ENCODE results near the gene BICDL1. TPM values are rescaled to one million over a fixed set of nuclear protein-coding genes. Genes with fewer than 3 reads are reported as not detected.

The BICDL1 gene
- total and polyA plus RNA-seq, 10 of the 15 experiments (the other 5 are each of a cell fraction or from before 2014, with no cell fraction given) = 0.72 to 12.3 (median 4.2) TPM

DNA sequence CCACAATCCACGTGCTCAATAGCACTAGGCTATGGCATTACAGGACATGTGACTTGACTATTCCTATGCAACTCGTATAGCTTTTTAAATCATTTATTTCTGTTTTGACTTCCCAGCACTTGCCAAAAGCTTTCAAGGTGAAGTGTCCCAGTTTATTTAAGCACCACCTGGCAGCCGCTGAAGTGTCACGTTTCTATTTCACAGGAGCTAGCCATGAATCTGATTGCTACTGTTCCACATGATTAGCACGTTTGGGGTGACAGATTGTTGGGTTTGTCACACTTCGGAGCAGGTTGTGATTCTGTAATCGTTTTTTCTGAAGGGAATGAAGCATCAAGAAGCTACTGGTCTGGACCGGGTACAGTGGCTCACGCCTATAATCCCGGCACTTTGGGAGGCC lies 39.9 kb upstream of the BICDL1 start:
- H3K9me3 ChIP-seq (replicated peaks; ENCODE audit: control insufficient read depth, insufficient read depth, low read length) = no peaks in the 10 kb centered on the region
- no peak for DNase-seq (ENCODE audit: low read depth, low spot score)
- WGBS (ENCODE audit: insufficient coverage, insufficient replicate concordance, low lambda C conversion rate, missing lambda C conversion rate) = 45% methylated on average over 10 of the region's 10 CpGs
- ChIA-PET POLR2A (no interaction called here), CTCF (interaction anchor here (0.7 to 0.9 kb wide), 2 partner anchors 14 to 20 kb away, joined by 3 read pairs; no protein-coding TSS in a partner anchor), SMC1A (ENCODE audit: uncharacterized antibody, unreplicated experiment) (no interaction called here), RAD21 (ENCODE audit: unreplicated experiment) (no interaction called here)
- FAIRE-seq = no peak
- no peak for TF ChIP-seq ZNF207 (IDR thresholded peaks at IDR 0.05; ENCODE audit: borderline replicate concordance)
- no peaks in the 10 kb centered on the region for H3K79me2 ChIP-seq (ENCODE audit: control insufficient read depth, insufficient read depth, low read length)
- no peak overlapping the region for H2AFZ ChIP-seq (ENCODE audit: control insufficient read depth, low read depth, low read length)
- H3K9ac ChIP-seq (ENCODE audit: control insufficient read depth, insufficient read depth, low read length) = no peak overlapping the region
- H3K27ac ChIP-seq (ENCODE audit: control insufficient read depth, insufficient read depth) = no peak overlapping the region
- H4K20me1 ChIP-seq (ENCODE audit: control insufficient read depth, insufficient read depth) = no peaks in the 10 kb centered on the region
- no peaks in the 10 kb centered on the region for H3K4me1 ChIP-seq (ENCODE audit: control insufficient read depth, insufficient read depth, low read length)
- in situ Hi-C loops (cut with MboI) (no loop called here), intact Hi-C loops (cut with micrococcal nuclease; ENCODE audit: unreplicated experiment) (no loop called here)
- ATAC-seq = no peak
- H3K4me3 ChIP-seq = no peak overlapping the region
- BruUV-seq (replicated peaks) = no TSS peak
- no peaks in the 10 kb centered on the region for H3K36me3 ChIP-seq (ENCODE audit: control insufficient read depth in 2 of 2, insufficient read depth in 2 of 2, low read length in 1 of 2)
- H3K27me3 ChIP-seq (replicated peaks in 1 of 2; ENCODE audit: control insufficient read depth in 2 of 2, insufficient read depth in 2 of 2, low read length in 1 of 2) = no peaks in the 10 kb centered on the region; a peak in 1 of 4 replicates
- H3K4me2 ChIP-seq (ENCODE audit: control insufficient read depth, insufficient read depth) = no peak overlapping the region

DNA sequence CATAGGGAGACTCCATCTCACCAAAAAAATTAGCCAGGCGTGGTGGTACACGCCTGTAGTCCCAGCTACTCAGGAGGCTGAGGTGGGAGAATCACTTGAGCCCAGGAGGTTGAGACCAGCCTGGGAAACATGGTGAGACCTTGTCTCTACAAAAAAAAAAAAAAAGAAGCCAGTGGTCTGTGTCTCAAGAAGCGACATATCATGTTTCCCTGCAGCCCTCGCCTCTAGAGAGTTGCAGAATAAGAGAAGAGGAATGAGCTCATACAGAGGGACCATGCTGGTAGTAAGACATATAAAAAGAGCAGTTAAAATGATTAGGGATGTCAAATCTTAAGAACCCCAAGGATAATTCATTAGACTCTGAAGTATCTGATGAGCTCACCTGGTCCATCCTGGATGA lies 39.4 kb upstream of the BICDL1 start:
- CTCF ChIA-PET = interaction anchor here (0.7 to 0.9 kb wide), 2 partner anchors 14 to 21 kb away, joined by 3 read pairs; no protein-coding TSS in a partner anchor
- ATAC-seq (no peak), FAIRE-seq (no peak), DNase-seq (ENCODE audit: low read depth, low spot score) (no peak)
- RAD21 ChIA-PET (ENCODE audit: unreplicated experiment) = no interaction called here
- POLR2A ChIA-PET = no interaction called here
- Histone ChIP-seq H3K27ac (ENCODE audit: control insufficient read depth, insufficient read depth) (no peak overlapping the region), H3K36me3 (ENCODE audit: control insufficient read depth in 2 of 2, insufficient read depth in 2 of 2, low read length in 1 of 2) (no peaks in the 10 kb centered on the region), H3K9ac (ENCODE audit: control insufficient read depth, insufficient read depth, low read length) (no peak overlapping the region), H2AFZ (ENCODE audit: control insufficient read depth, low read depth, low read length) (no peak overlapping the region), H3K9me3 (replicated peaks; ENCODE audit: control insufficient read depth, insufficient read depth, low read length) (no peaks in the 10 kb centered on the region), H3K4me3 (no peak overlapping the region), H3K4me1 (ENCODE audit: control insufficient read depth, insufficient read depth, low read length) (no peaks in the 10 kb centered on the region), H3K4me2 (ENCODE audit: control insufficient read depth, insufficient read depth) (no peak overlapping the region), H3K79me2 (ENCODE audit: control insufficient read depth, insufficient read depth, low read length) (no peaks in the 10 kb centered on the region), H3K27me3 (replicated peaks in 1 of 2; ENCODE audit: control insufficient read depth in 2 of 2, insufficient read depth in 2 of 2, low read length in 1 of 2) (no peaks in the 10 kb centered on the region), H4K20me1 (ENCODE audit: control insufficient read depth, insufficient read depth) (no peaks in the 10 kb centered on the region)
- in situ Hi-C loops (cut with MboI) (no loop called here), intact Hi-C loops (cut with micrococcal nuclease; ENCODE audit: unreplicated experiment) (no loop called here)
- no TSS peak for BruUV-seq (replicated peaks)
- WGBS (ENCODE audit: insufficient coverage, insufficient replicate concordance, low lambda C conversion rate, missing lambda C conversion rate) = 3% methylated on average over 4 of the region's 4 CpGs
- SMC1A ChIA-PET (ENCODE audit: uncharacterized antibody, unreplicated experiment) = interaction anchor here (0.6 to 1.2 kb wide), 2 partner anchors 19 to 221 kb away, joined by 3 to 4 read pairs; no protein-coding TSS in a partner anchor
- TF ChIP-seq TAF1 (IDR thresholded peaks at IDR 0.05; ENCODE audit: borderline replicate concordance, low read depth, low read length) (no peak), CHD4 (IDR thresholded peaks at IDR 0.05) (no peak), FOS (IDR thresholded peaks at IDR 0.05; ENCODE audit: borderline replicate concordance, extremely low read depth, insufficient read length) (no peak), ZNF207 (IDR thresholded peaks at IDR 0.05; ENCODE audit: borderline replicate concordance) (no peak), FOXM1 (IDR thresholded peaks at IDR 0.05; ENCODE audit: low read depth, low read length) (no peak), MEF2A (IDR thresholded peaks at IDR 0.05; ENCODE audit: insufficient read depth, low read depth, low read length) (no peak), SP1 (IDR thresholded peaks at IDR 0.05; ENCODE audit: low read depth, low read length) (no peak)
- TF ChIP-seq, protein P1, sequence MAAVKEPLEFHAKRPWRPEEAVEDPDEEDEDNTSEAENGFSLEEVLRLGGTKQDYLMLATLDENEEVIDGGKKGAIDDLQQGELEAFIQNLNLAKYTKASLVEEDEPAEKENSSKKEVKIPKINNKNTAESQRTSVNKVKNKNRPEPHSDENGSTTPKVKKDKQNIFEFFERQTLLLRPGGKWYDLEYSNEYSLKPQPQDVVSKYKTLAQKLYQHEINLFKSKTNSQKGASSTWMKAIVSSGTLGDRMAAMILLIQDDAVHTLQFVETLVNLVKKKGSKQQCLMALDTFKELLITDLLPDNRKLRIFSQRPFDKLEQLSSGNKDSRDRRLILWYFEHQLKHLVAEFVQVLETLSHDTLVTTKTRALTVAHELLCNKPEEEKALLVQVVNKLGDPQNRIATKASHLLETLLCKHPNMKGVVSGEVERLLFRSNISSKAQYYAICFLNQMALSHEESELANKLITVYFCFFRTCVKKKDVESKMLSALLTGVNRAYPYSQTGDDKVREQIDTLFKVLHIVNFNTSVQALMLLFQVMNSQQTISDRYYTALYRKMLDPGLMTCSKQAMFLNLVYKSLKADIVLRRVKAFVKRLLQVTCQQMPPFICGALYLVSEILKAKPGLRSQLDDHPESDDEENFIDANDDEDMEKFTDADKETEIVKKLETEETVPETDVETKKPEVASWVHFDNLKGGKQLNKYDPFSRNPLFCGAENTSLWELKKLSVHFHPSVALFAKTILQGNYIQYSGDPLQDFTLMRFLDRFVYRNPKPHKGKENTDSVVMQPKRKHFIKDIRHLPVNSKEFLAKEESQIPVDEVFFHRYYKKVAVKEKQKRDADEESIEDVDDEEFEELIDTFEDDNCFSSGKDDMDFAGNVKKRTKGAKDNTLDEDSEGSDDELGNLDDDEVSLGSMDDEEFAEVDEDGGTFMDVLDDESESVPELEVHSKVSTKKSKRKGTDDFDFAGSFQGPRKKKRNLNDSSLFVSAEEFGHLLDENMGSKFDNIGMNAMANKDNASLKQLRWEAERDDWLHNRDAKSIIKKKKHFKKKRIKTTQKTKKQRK (IDR thresholded peaks at IDR 0.05; ENCODE audit: low read depth, low read length) = no peak
- TF ChIP-seq, protein P2, sequence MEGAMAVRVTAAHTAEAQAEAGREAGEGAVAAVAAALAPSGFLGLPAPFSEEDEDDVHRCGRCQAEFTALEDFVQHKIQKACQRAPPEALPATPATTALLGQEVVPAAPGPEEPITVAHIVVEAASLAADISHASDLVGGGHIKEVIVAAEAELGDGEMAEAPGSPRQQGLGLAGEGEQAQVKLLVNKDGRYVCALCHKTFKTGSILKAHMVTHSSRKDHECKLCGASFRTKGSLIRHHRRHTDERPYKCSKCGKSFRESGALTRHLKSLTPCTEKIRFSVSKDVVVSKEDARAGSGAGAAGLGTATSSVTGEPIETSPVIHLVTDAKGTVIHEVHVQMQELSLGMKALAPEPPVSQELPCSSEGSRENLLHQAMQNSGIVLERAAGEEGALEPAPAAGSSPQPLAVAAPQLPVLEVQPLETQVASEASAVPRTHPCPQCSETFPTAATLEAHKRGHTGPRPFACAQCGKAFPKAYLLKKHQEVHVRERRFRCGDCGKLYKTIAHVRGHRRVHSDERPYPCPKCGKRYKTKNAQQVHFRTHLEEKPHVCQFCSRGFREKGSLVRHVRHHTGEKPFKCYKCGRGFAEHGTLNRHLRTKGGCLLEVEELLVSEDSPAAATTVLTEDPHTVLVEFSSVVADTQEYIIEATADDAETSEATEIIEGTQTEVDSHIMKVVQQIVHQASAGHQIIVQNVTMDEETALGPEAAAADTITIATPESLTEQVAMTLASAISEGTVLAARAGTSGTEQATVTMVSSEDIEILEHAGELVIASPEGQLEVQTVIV (IDR thresholded peaks at IDR 0.05; ENCODE audit: borderline replicate concordance, partially characterized antibody) = no peak
- TF ChIP-seq, protein P3, sequence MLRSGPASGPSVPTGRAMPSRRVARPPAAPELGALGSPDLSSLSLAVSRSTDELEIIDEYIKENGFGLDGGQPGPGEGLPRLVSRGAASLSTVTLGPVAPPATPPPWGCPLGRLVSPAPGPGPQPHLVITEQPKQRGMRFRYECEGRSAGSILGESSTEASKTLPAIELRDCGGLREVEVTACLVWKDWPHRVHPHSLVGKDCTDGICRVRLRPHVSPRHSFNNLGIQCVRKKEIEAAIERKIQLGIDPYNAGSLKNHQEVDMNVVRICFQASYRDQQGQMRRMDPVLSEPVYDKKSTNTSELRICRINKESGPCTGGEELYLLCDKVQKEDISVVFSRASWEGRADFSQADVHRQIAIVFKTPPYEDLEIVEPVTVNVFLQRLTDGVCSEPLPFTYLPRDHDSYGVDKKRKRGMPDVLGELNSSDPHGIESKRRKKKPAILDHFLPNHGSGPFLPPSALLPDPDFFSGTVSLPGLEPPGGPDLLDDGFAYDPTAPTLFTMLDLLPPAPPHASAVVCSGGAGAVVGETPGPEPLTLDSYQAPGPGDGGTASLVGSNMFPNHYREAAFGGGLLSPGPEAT (IDR thresholded peaks at IDR 0.05; ENCODE audit: low read depth) = no peak
